Transverse colon (tissue), 4 donors: ENCODE measurements around the gene CNTNAP2. TPM values are rescaled to one million over a fixed set of nuclear protein-coding genes. Genes with fewer than 3 reads are reported as not detected.
"Not testable (repeated sequence)": the region's sequence is repeated elsewhere in the genome, so short reads cannot be mapped to it uniquely, and the experiment has no call there.

Experiments
- DNase-seq: peaks from one replicate; pipeline ENCODE4 v3.0.0-alpha.2; 2019
- H3K27ac ChIP-seq, 4 donors: fragments of 200-600 bp; sonication (generic); 2 replicates each; pipeline ENCODE4 v1.5.1; 2016 to 2018; ENCODE audit warnings: inconsistent platforms in 4 of 4
- H3K27me3 ChIP-seq: fragments of 200-600 bp; sonication (generic); 2 replicates; pipeline ENCODE4 v1.5.1; 2017; ENCODE audit warnings: inconsistent platforms
- H3K36me3 ChIP-seq, 4 donors: fragments of 200-600 bp; sonication (generic); 2 replicates each; pipeline ENCODE4 v1.5.1; 2017 to 2019; ENCODE audit warnings: inconsistent platforms in 4 of 4
- H3K4me1 ChIP-seq, 4 donors: fragments of 200-600 bp; sonication (generic); 2 replicates each; pipeline ENCODE4 v1.5.1; 2017 to 2020; ENCODE audit warnings: inconsistent platforms in 4 of 4
- H3K4me3 ChIP-seq, 4 donors: fragments of 200-600 bp; sonication (generic); 1 replicate in 1 of 4; 2 replicates in 3 of 4; pipeline versions ENCODE4 v1.5.1 to v1.6.1; 2017 to 2019; ENCODE audit warnings: inconsistent platforms in 4 of 4
- H3K9me3 ChIP-seq, 2 donors: fragments of 200-600 bp; sonication (generic); 2 replicates each; pipeline ENCODE4 v1.5.1; 2017 to 2019; ENCODE audit warnings: inconsistent platforms in 2 of 2
- EP300 ChIP-seq: sonication (generic); formaldehyde crosslinking; IDR thresholded peaks from one replicate; pipeline ENCODE4 v1.6.1; 2017; ENCODE audit warnings: antibody characterized with exemption, low read depth
- POLR2A ChIP-seq: fragments of 450-650 bp; IDR thresholded peaks from one replicate; pipeline ENCODE4 v1.6.1; 2016; ENCODE audit warnings: antibody characterized with exemption, mild to moderate bottlenecking, moderate library complexity
- POLR2AphosphoS5 ChIP-seq, 3 donors: sonication (generic); formaldehyde crosslinking; IDR thresholded peaks; one replicate each; pipeline ENCODE4 v1.6.1; 2016; ENCODE audit warnings: antibody characterized with exemption in 3 of 3
- WGBS, 2 donors: methylation state at CpG; one replicate each; pipeline ENCODE4 v1.1.5; 2018; ENCODE audit warnings: low coverage in 1 of 2; 5-methylcytosine and 5-hydroxymethylcytosine counted together
- in situ Hi-C, 4 donors: fragments of 200-750 bp; cut with MboI; loops; one replicate each; pipeline versions ENCODE4 v1.15.0 to v1.15.1; 2017; ENCODE audit warnings: low sequenced_read_pairs in 3 of 4, low pct_ligation_motif_present in 1 of 4, low pct_unique_long_range_greater_than_20kb in 1 of 4
- intact Hi-C: fragments of 100-400 bp; cut with DNase I; formaldehyde crosslinking; loops from one replicate; pipeline ENCODE4 v1.15.1; 2023; ENCODE audit warnings: low total_unique reads
- total RNA-seq, 4 donors: library from RNA; depleted of rRNA; stranded (reverse); fragments of >200 nt; gene quantifications; one replicate each; pipeline ENCODE4 v1.1.0, GENCODE V29; 2016
- TF ChIP-seq, protein P1 (sequence below), 5 experiments: fragments of 200-600 bp in 3 of 5; fragments of 450-650 bp in 2 of 5; sonication (generic) in 3 of 5; IDR thresholded peaks; 1 replicate in 2 of 5; 2 replicates in 3 of 5; pipeline ENCODE4 v1.5.1; 2016 to 2017; ENCODE audit warnings: antibody characterized with exemption in 5 of 5, inconsistent platforms in 3 of 5, mild to moderate bottlenecking in 2 of 5, moderate library complexity in 1 of 5

The CNTNAP2 gene
- total RNA-seq, 4 donors from 2014 or later, result 0.60 to 2.9 (median 2.4) TPM

DNA sequence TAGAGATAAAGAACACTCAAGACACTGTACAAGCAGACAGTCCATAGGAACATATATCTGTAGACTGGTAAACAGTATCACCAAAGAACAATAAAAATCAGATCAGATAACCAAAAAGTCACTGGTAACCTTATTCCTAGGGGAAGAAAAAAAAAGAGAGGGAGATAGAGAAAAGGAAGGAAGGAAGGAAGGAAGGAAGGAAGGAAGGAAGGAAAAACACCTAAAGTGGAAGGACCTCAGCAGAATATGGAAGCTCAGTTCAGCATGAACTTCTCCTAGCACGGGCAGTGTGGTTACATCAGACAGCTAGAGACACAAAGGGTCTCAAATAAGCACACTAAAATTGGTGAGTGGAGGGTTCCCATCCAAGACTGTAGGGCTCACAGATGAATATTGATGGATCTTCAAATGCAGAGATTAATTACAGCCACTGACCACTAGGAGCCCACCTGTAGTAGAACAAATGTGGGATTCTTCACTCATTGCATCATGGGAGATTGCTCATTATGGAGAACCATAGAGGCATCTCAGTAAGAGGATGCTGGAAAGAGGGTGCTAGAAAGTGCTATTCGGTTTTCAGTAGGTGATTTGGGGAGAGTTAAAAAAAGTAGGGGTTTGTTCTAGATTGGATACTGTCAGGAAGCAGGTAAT is 2180.5 kb downstream of the CNTNAP2 start:
- Histone ChIP-seq H3K27ac (no peak overlapping the region), H3K9me3 (no peaks in the 10 kb centered on the region), H3K27me3 (no peaks in the 10 kb centered on the region), H3K4me1 (no peaks in the 10 kb centered on the region), H3K4me3 (no peak overlapping the region), H3K36me3 (no peaks in the 10 kb centered on the region)
- TF ChIP-seq POLR2AphosphoS5 (IDR thresholded peaks at IDR 0.05) (no peak), EP300 (no peak), POLR2A (no peak)
- TF ChIP-seq, protein P1, sequence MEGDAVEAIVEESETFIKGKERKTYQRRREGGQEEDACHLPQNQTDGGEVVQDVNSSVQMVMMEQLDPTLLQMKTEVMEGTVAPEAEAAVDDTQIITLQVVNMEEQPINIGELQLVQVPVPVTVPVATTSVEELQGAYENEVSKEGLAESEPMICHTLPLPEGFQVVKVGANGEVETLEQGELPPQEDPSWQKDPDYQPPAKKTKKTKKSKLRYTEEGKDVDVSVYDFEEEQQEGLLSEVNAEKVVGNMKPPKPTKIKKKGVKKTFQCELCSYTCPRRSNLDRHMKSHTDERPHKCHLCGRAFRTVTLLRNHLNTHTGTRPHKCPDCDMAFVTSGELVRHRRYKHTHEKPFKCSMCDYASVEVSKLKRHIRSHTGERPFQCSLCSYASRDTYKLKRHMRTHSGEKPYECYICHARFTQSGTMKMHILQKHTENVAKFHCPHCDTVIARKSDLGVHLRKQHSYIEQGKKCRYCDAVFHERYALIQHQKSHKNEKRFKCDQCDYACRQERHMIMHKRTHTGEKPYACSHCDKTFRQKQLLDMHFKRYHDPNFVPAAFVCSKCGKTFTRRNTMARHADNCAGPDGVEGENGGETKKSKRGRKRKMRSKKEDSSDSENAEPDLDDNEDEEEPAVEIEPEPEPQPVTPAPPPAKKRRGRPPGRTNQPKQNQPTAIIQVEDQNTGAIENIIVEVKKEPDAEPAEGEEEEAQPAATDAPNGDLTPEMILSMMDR (IDR thresholded peaks at IDR 0.05), result no peak
- in situ Hi-C loops (no loop called here), intact Hi-C loops (no loop called here)
- DNase-seq, result no peak
- WGBS, 2 donors, result 67 to 83% methylated on average over 2 of the region's 2 CpGs

DNA sequence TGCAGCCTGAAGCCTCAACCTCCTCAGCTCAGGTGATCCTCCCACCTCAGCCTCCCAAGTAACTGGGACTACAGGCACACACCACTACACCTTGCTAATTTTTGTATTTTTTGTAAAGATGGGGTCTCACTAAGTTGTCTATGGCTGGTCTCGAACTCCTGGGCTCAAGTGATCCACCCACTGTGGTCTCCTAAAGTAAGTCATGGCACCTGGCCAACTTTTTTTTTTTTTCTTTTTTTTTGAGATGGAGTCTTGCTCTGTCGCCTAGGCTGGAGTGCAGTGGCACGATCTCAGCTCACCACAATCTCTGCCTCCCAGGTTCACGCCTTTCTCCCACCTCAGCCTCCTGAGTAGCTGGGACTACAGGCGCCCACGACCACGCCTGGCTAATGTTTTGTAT is 2182.2 kb downstream of the CNTNAP2 start:
- H3K4me3 ChIP-seq, H3K36me3 ChIP-seq, in situ Hi-C loops, H3K9me3 ChIP-seq, intact Hi-C loops, H3K27ac ChIP-seq, H3K27me3 ChIP-seq, DNase-seq, H3K4me1 ChIP-seq: not testable (repeated sequence)
- WGBS, 2 donors, result 77 to 91% methylated on average over 3 to 7 of the region's 7 CpGs

DNA sequence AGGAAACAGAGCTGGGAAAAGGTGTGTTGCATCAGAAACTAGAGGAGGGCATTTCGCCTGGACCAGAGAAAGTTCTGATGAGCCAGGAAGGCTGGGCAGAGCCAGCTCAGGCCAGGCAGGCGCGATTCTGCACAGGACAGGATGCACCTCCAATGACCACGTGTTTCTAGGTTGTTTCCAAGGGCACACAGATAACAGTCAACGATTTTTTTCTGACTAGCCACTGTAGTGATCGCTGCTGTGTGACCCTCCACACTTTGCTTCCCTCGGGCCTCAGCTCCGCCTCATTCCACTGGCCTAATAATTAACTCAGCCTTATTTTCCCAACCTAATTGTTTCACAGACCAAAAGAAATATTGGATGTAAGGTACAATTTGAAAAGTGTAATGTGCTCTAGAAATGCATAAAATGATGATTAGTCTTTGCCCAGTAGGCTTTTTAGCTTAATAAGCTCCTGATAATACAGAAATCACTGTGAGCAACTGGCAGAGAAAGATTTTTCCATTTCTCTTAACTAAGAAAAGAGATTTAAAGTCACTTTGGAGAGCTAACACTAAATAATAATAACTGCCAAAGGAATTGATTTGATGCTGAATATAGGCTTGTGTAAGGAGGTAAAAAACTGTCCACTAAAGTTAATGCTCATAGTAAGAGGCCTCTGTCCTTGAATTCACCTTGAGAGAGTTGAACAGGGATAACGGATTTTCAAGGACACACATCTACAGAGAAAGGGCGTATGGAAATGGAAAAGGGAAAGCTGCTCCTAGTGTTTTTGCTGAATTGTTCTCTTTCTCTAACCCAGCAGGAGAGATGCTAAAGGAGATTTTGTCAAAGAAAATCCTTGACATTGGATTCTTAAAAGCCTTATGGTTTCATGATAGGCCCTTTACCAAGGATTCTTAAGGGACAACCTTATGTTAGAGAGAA is 2183.0 kb downstream of the CNTNAP2 start:
- 71 to 74% methylated on average over 6 to 10 of the region's 10 CpGs for WGBS, 2 donors
- TF ChIP-seq EP300 (no peak), POLR2AphosphoS5 (IDR thresholded peaks at IDR 0.05) (no peak), POLR2A (no peak)
- TF ChIP-seq, protein P1 (IDR thresholded peaks at IDR 0.05), result no peak
- no peak overlapping the region for H3K27ac ChIP-seq
- DNase-seq, result no peak
- H3K36me3 ChIP-seq, result no peaks in the 10 kb centered on the region
- H3K4me1 ChIP-seq, result peaks cover 0 to 8% (median 0%) of the 10 kb centered on the region in 4 donors
- in situ Hi-C loops (no loop called here), intact Hi-C loops (no loop called here)
- H3K4me3 ChIP-seq, result no peak overlapping the region
- no peaks in the 10 kb centered on the region for H3K9me3 ChIP-seq
- H3K27me3 ChIP-seq, result no peaks in the 10 kb centered on the region

DNA sequence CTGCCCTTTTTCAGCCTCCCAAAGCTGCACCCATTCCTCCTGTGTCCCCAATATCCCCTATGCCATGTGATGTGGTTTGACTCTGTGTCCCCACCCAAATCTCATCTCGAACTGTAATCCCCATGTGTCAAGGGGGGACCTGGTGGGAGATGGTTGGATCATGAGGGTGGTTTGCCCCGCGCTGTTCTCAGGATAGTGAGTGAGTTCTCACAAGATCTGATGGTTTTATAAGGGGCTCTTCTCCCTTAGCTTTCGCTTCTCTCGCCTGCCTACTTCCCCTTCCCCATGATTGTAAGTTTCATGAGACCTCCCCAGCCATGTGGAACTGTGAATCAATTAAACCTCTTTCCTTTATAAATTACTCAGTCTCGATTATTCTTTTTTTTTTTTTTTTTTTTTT is 2185.8 kb downstream of the CNTNAP2 start:
- H3K9me3 ChIP-seq, DNase-seq, H3K36me3 ChIP-seq, H3K27me3 ChIP-seq, intact Hi-C loops, H3K4me3 ChIP-seq, H3K27ac ChIP-seq, in situ Hi-C loops: not testable (repeated sequence)
- peaks cover 0 to 10% (median 0%) of the 10 kb centered on the region in 4 donors for H3K4me1 ChIP-seq
- WGBS, 2 donors, result 76 to 79% methylated on average over 3 to 6 of the region's 6 CpGs

DNA sequence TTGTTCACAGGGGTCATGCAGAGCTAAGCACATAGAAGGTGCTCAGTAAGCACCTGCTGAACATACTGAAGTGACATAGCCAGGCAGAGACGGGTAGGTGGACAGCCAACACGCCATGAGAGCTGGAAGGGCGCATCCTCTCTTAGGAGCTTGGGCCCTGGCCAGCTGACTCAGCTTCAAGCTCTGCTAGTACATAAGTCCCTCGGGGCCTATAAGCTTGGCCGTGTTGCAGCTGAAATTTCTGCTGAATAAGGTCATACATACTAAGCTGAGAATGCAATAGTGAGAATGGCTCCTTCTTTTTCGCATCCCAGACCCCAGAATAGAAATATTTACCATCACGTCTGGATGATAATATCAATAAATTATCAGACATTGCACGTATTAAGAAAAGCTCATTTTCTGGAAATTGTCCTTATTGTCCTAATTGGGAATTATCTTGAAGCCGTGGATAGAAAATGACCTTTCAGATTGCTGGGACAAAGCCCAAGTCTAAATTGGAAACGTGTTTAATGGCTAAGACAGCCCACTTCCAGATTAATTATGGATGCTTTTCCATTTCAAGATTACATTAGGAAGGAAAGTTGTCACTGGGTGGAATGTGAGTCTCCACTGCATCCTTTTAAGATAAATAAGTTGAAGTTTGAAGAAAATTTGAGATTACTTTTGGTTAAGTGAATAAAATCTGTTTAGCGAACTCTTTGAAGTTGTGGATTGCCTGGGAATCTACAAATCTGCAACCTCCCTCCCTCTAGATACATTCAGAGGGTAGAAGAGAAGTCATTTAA is 2186.9 kb downstream of the CNTNAP2 start:
- in situ Hi-C loops, result no loop called here
- Histone ChIP-seq H3K27ac (peak overlapping the region in 1 of 4 donors; percentile 39), H3K4me1 (peaks cover 0 to 10% (median 0%) of the 10 kb centered on the region in 4 donors), H3K4me3 (no peak overlapping the region), H3K36me3 (no peaks in the 10 kb centered on the region), H3K9me3 (no peaks in the 10 kb centered on the region), H3K27me3 (no peaks in the 10 kb centered on the region)
- intact Hi-C loops, result no loop called here
- TF ChIP-seq POLR2AphosphoS5 (IDR thresholded peaks at IDR 0.05) (no peak), EP300 (no peak), POLR2A (no peak)
- TF ChIP-seq, protein P1 (IDR thresholded peaks at IDR 0.05), result no peak
- 42 to 55% methylated on average over 7 to 11 of the region's 11 CpGs for WGBS, 2 donors
- DNase-seq, result peak; percentile 39
